Gastroesophageal sphincter (tissue), 4 donors: Measurements from ENCODE around the gene SCN1A. TPM values are rescaled to one million over a fixed set of nuclear protein-coding genes. Genes with fewer than 3 reads are reported as not detected.

Experiments
- ATAC-seq: fragments of 150-250 bp; one replicate; pipeline ENCODE4 v1.9.1; 2016; ENCODE audit warnings: mild to moderate bottlenecking, moderate library complexity
- H3K27ac ChIP-seq, 4 donors: fragments of 200-600 bp; sonication (generic) in 3 of 4; 1 replicate in 3 of 4; 2 replicates in 1 of 4; pipeline ENCODE4 v1.5.1; 2016 to 2019
- H3K27me3 ChIP-seq: fragments of 200-600 bp; sonication (generic); one replicate; pipeline ENCODE4 v1.5.1; 2019
- H3K36me3 ChIP-seq, 2 donors: fragments of 200-600 bp; sonication (generic); one replicate each; pipeline ENCODE4 v1.5.1; 2019; ENCODE audit warnings: control low read depth in 1 of 2
- H3K4me1 ChIP-seq, 3 donors: fragments of 200-600 bp; sonication (generic); 1 replicate in 2 of 3; 2 replicates in 1 of 3; pipeline ENCODE4 v1.5.1; 2016 to 2019; ENCODE audit warnings: control low read depth in 2 of 3
- H3K4me3 ChIP-seq, 2 donors: fragments of 200-600 bp; sonication (generic); one replicate each; pipeline ENCODE4 v1.5.1; 2019; ENCODE audit warnings: mild to moderate bottlenecking in 1 of 2, moderate library complexity in 1 of 2
- H3K9me3 ChIP-seq, 3 donors: fragments of 200-600 bp; sonication (generic); one replicate each; pipeline ENCODE4 v1.5.1; 2017 to 2019; ENCODE audit warnings: control low read depth in 2 of 3
- CTCF ChIP-seq, 4 experiments: fragments of 200-600 bp in 2 of 4; fragments of 450-650 bp in 2 of 4; sonication (generic) in 1 of 4; IDR thresholded peaks; one replicate each; pipeline ENCODE4 v1.5.1; 2017 to 2019; ENCODE audit warnings: antibody characterized with exemption in 4 of 4, mild to moderate bottlenecking in 2 of 4, moderate library complexity in 2 of 4
- EP300 ChIP-seq: sonication (generic); formaldehyde crosslinking; IDR thresholded peaks from one replicate; pipeline ENCODE4 v1.6.1; 2017; ENCODE audit warnings: antibody characterized with exemption, mild to moderate bottlenecking
- POLR2A ChIP-seq, 2 donors: fragments of 450-650 bp; IDR thresholded peaks; one replicate each; pipeline ENCODE4 v1.6.1; 2017; ENCODE audit warnings: antibody characterized with exemption in 2 of 2, mild to moderate bottlenecking in 2 of 2, moderate library complexity in 1 of 2
- POLR2AphosphoS5 ChIP-seq: sonication (generic); formaldehyde crosslinking; IDR thresholded peaks from one replicate; pipeline ENCODE4 v1.6.1; 2017; ENCODE audit warnings: antibody characterized with exemption
- WGBS, 2 donors: methylation state at CpG; one replicate each; pipeline ENCODE4 v1.1.5; 2018; ENCODE audit warnings: low coverage in 1 of 2; 5-methylcytosine and 5-hydroxymethylcytosine counted together
- total RNA-seq, 4 donors: library from RNA; depleted of rRNA; stranded (reverse); fragments of >200 nt; gene quantifications; one replicate each; pipeline ENCODE4 v1.1.0, GENCODE V29; 2016

SCN1A gene
- total RNA-seq, 4 donors from 2014 or later, result 0.05 to 0.08 TPM; not detected in 2

- TF ChIP-seq EP300 (no peak), CTCF (IDR thresholded peaks at IDR 0.05) (no peak), POLR2A (IDR thresholded peaks at IDR 0.05) (no peak), POLR2AphosphoS5 (no peak)
- 0% methylated on average over 3 of the region's 24 CpGs for WGBS, 2 donors
- Histone ChIP-seq H3K27ac (peak overlapping the region; percentile 80 to 89 (median 87)), H3K4me1 (peaks cover 5 to 38% (median 12%) of the 10 kb centered on the region in 3 donors), H3K36me3 (peaks cover 0 to 11% of the 10 kb centered on the region in 2 donors), H3K27me3 (no peaks in the 10 kb centered on the region), H3K9me3 (no peaks in the 10 kb centered on the region), H3K4me3 (peak overlapping the region; percentile 75 to 90)
- peak; percentile 64 for ATAC-seq
These were observed 174.5 kb downstream of the SCN1A start for GRCh38 chr2:165953306-165953654.

GRCh38 chr2:165952741-165953211, 175.0 kb downstream of the SCN1A start:
- H3K27ac ChIP-seq, result peak overlapping the region; percentile 80 to 89 (median 87)
- no peaks in the 10 kb centered on the region for H3K9me3 ChIP-seq
- H3K4me1 ChIP-seq, result peaks cover 5 to 38% (median 12%) of the 10 kb centered on the region in 3 donors
- H3K4me3 ChIP-seq, result peak overlapping the region; percentile 75 to 90
- H3K36me3 ChIP-seq, result peaks cover 0 to 16% of the 10 kb centered on the region in 2 donors
- 14 to 15% methylated on average over 4 of the region's 4 CpGs for WGBS, 2 donors
- ATAC-seq, result no peak
- no peaks in the 10 kb centered on the region for H3K27me3 ChIP-seq
- TF ChIP-seq EP300 (no peak), POLR2A (IDR thresholded peaks at IDR 0.05) (no peak), POLR2AphosphoS5 (no peak), CTCF (IDR thresholded peaks at IDR 0.05) (no peak)

- H3K36me3 ChIP-seq, result peaks cover 0 to 23% of the 10 kb centered on the region in 2 donors
- no peak overlapping the region for H3K27ac ChIP-seq
- peak overlapping the region in 1 of 2 donors; percentile 75 for H3K4me3 ChIP-seq
- no peaks in the 10 kb centered on the region for H3K9me3 ChIP-seq
- no peak for TF ChIP-seq EP300
- H3K27me3 ChIP-seq, result no peaks in the 10 kb centered on the region
- H3K4me1 ChIP-seq, result peaks cover 5 to 38% (median 12%) of the 10 kb centered on the region in 3 donors
- ATAC-seq, result no peak
- WGBS, 2 donors, result 0% methylated on average over 1 of the region's 1 CpG
These were observed 175.7 kb downstream of the SCN1A start for GRCh38 chr2:165952085-165952484.

- 100% methylated on average over 3 of the region's 3 CpGs; no CpG with 5 or more reads in 1 of the 2 donors for WGBS, 2 donors
- Histone ChIP-seq H3K9me3 (no peaks in the 10 kb centered on the region), H3K4me1 (peaks cover 5 to 38% (median 12%) of the 10 kb centered on the region in 3 donors), H3K27ac (no peak overlapping the region), H3K27me3 (no peaks in the 10 kb centered on the region), H3K4me3 (no peak overlapping the region), H3K36me3 (peaks cover 0 to 36% of the 10 kb centered on the region in 2 donors)
- TF ChIP-seq CTCF (IDR thresholded peaks at IDR 0.05) (no peak), EP300 (no peak), POLR2A (IDR thresholded peaks at IDR 0.05) (no peak), POLR2AphosphoS5 (no peak)
- no peak for ATAC-seq
These were observed 177.4 kb downstream of the SCN1A start for GRCh38 chr2:165950438-165950837.

GRCh38 chr2:165941827-165942226, 186.0 kb downstream of the SCN1A start:
- TF ChIP-seq EP300, result no peak
- no peak for TF ChIP-seq POLR2AphosphoS5
- TF ChIP-seq CTCF (IDR thresholded peaks at IDR 0.05), result no peak
- H3K9me3 ChIP-seq, result no peaks in the 10 kb centered on the region
- 90 to 100% methylated on average over 1 of the region's 1 CpG for WGBS, 2 donors
- H3K4me1 ChIP-seq, result no peaks in the 10 kb centered on the region
- H3K27ac ChIP-seq, result no peak overlapping the region
- H3K4me3 ChIP-seq, result no peak overlapping the region
- ATAC-seq, result no peak
- H3K36me3 ChIP-seq, result peaks cover 0 to 81% of the 10 kb centered on the region in 2 donors
- H3K27me3 ChIP-seq, result no peaks in the 10 kb centered on the region
